ENCODE measurements around the gene DZIP1L.
"Not testable (repeated sequence)": the region's sequence is repeated elsewhere in the genome, so short reads cannot be mapped to it uniquely, and the experiment has no call there.

The DZIP1L gene, protein sequence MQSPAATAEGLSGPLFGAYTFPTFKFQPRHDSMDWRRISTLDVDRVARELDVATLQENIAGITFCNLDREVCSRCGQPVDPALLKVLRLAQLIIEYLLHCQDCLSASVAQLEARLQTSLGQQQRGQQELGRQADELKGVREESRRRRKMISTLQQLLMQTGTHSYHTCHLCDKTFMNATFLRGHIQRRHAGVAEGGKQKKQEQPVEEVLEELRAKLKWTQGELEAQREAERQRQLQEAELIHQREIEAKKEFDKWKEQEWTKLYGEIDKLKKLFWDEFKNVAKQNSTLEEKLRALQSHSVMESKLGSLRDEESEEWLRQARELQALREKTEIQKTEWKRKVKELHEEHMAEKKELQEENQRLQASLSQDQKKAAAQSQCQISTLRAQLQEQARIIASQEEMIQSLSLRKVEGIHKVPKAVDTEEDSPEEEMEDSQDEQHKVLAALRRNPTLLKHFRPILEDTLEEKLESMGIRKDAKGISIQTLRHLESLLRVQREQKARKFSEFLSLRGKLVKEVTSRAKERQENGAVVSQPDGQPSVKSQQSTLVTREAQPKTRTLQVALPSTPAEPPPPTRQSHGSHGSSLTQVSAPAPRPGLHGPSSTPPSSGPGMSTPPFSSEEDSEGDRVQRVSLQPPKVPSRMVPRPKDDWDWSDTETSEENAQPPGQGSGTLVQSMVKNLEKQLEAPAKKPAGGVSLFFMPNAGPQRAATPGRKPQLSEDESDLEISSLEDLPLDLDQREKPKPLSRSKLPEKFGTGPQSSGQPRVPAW

DNA sequence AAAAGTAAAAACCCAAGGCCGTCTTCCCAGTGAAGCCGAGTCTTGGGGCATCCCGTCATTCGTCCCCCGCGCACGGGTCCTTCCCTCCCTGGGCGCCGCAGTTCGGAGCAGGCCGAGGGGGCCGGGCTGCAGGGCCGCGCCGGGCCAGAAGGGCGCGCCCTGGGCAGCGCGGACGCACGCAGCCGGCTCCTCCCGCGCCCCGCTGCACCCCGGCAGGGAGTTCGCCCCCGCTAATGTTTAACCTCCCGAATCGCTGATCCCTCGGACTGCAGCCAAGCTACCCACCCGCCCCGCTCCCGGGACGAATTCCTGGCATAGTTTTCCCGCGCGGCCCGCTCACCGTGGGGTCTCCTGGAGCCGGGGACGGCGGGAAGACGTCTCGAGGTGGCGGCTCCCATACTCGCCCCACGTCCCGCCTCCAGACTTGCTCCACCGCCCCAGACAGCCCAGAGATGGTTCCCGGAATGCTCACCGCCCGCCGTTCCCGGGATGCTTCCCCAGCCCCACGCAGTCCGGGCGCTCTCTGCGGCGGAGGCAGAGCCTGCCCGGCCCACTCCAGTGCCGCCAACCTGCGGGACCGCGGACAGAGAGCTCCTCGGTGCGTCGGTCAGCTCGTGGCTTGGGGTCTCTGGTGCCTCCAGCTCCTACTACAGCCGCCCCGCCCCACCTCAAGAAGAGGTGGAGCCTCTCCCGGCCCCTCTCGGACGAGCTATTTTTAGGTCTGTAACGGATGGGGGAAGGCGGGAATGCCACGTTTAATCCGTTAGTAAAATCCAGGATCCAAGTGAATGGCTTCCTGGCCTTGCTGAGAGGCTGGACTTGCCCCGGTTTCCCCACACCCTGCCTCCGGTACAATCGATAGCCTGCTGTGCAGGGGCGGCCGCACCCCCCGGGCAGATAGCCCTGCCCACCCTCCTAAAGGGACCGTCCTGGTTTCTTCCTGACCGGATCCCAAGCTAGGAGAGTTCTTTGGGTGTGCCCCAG, at the start of gene DZIP1L:
DZIP1L (minus strand) TSS at position 621 of the 984 bp plus-strand sequence. CDS start 11,637 bp downstream, outside the sequence.
- DNase-seq (ENCODE audit: low read depth): no peak

- no peak for DNase-seq (ENCODE audit: low read depth)
Observed at GRCh38 chr3:138165061-138165460, 49.7 kb upstream of the DZIP1L start.

DNA sequence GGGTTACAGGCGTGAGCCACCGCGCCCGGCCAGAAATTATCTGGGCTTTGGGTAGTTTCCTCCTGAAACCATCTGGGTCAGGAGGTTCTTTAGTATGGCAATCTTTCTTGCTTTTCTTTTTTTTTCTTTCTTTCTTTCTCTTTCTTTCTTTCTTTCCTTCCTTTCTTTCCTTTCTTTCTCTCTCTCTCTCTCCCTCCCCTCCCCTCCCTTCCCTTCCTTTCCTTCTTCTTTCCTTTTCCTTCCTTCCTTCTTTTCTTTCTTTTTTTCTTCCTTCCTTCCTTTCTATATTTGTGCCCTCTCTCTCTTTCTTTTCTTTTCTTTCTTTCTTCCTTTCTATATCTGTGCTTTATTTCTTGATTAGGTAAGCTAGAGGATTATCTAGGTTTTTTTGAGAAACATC, 42.3 kb upstream of the DZIP1L start:
- no peak for DNase-seq (ENCODE audit: low read depth)

GRCh38 chr3:138154534-138154933, 39.1 kb upstream of the DZIP1L start:
- DNase-seq (ENCODE audit: low read depth): no peak

GRCh38 chr3:138148503-138148902, 33.1 kb upstream of the DZIP1L start:
- no peak for DNase-seq (ENCODE audit: low read depth)

DNA sequence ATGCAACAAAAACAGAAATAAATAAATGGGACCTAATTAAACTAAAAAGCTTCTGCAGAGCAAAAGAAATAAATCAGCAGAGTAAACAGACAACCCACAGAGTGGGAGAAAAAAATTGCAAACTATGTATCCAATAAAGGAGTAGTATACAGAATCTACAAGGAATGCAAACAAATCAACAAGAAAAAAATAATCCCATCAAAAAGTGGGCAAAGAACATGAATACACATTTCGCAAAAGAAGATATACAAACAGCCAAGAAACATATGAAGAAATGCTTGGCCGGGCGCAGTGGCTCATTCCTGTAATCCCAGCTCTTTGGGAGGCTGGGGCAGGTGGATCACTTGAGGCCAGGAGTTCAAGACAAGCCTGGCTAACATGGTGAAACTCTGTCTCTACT, 26.8 kb upstream of the DZIP1L start:
- not testable (repeated sequence) for DNase-seq (ENCODE audit: low read depth)

GRCh38 chr3:138140940-138141339, 25.5 kb upstream of the DZIP1L start:
- DNase-seq (ENCODE audit: low read depth): no peak

GRCh38 chr3:138139691-138140090, 24.3 kb upstream of the DZIP1L start:
- no peak for DNase-seq (ENCODE audit: low read depth)

DNA sequence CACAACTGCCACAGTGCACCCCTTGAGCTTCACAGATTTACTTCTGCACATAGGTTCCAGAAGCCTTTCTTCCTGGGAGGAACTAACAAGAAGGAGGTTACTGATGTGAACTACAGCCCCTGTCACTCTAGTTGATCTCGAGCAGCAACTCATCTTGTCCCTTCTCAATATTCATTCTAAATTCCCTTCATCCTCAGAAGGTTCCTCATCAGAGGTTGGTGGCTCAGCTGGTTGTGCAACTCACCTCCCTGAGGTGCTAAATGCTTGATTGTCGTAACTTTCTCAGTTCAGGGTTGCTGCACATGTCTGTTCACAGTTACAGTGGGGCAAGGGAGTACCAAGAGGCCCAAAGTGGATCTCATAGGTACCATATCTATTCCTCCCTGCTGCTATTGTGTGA, 22.5 kb upstream of the DZIP1L start:
- DNase-seq (ENCODE audit: low read depth): no peak

DNA sequence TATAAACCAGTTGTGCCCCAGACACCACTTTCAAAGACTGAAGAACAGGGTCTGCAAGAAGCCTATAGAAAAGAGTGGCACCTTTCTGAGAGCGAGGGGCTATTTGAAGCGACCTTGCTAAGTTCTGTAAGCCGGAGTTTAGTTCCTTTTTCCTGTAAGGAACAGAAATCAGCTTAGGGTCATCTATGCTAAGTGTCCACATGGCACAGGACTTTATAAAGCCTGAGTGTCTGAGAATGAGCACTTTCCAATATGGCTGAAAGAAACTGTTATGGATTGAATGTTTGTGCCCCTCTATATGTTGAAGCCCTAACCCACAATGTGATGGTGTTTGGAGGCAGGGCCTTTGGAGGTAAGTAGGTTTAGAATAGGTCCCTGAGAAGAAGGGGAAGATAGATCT, 20.8 kb upstream of the DZIP1L start:
- no peak for DNase-seq (ENCODE audit: low read depth)

GRCh38 chr3:138135833-138136194, 20.4 kb upstream of the DZIP1L start:
- no peak for DNase-seq (ENCODE audit: low read depth)

DNA sequence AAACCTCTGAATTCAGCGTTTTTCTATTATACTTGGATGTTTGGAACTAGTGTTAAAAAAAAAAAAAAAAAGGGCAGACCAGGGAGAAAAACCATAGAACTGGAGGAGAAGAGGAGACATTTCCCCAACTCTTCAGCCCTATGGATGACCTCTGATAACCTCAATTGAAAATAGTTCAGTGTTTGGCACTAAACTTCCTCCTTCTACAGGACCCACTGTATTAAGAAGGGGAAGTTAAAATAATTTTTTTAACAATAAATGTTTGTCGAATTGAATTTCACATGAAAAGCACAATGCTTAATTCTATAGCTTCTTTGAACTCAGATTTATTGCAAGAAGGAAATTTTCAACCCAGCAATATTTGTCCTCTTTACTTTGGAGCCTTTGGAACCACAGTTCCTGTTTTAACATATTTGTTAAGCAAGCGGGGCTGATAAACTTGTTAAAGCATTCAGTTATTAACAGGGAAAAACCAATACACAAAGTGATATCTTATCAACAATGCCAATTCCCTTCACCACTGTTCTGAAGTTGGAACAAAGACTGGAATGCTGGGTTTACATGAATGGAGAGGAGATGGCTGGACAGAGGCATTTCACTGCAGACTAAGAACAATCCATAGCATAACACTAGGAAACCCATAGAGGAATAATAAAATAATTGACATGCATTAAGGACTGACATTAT, 19.9 kb upstream of the DZIP1L start:
- DNase-seq (ENCODE audit: low read depth): no peak

DNA sequence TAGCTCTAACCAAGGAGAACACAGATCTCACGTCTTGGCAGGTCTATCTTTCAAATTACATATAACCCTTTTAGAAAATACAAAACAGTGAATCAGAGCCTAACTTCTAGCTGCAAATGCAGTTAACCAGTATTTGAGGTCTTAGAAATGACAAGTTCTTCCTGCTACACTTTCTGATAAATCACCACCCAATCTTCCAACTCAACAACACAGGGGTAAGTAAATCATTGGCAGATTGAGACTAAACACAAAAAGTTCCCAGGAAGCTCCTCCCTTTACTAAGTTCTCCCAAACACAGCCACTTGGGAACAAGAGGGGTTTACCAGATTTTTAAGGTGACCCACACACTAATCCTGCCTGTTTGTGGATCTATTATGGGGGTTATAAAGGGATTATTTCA, 16.8 kb upstream of the DZIP1L start, which contains the start of gene A4GNT:
A4GNT (minus strand) TSS at position 152 of the 400 bp plus-strand sequence. CDS start 1,134 bp downstream, outside the sequence.
- no peak for DNase-seq (ENCODE audit: low read depth)

GRCh38 chr3:138127636-138128365, 12.4 kb upstream of the DZIP1L start:
- no peak for DNase-seq (ENCODE audit: low read depth)

DNA sequence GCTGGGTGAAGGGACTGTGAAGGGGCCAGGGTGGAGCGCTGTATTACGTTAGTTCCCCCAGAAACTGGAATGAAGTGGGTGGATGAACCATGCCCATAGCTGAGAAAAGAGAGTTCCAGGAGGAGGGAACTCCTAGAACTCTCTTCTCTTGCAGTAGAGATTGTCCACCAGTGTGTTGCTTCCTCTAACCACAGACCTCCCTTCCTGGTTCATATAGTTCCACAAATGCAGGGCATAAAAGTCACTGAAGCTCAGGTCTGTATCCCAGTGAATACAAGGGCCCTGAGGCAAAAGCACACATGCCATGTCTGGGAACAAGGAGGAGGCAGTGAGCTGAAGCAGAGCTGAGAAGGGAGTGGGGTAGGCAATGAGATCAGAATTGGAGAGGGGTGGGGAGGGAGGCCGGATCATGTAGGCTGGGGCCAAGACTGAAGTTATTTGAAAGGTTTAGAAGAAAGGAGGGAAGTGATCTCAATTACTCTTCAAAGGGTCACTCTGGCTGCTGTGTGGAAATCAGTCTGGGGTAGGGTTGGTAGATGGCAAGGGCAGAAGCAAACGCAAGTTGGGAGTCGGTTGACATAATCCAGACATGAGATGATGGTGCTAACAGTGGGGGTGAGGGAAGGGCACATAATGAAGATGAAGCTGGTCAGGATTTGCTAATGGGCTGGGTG, 10.3 kb upstream of the DZIP1L start:
- no peak for DNase-seq (ENCODE audit: low read depth)

DNA sequence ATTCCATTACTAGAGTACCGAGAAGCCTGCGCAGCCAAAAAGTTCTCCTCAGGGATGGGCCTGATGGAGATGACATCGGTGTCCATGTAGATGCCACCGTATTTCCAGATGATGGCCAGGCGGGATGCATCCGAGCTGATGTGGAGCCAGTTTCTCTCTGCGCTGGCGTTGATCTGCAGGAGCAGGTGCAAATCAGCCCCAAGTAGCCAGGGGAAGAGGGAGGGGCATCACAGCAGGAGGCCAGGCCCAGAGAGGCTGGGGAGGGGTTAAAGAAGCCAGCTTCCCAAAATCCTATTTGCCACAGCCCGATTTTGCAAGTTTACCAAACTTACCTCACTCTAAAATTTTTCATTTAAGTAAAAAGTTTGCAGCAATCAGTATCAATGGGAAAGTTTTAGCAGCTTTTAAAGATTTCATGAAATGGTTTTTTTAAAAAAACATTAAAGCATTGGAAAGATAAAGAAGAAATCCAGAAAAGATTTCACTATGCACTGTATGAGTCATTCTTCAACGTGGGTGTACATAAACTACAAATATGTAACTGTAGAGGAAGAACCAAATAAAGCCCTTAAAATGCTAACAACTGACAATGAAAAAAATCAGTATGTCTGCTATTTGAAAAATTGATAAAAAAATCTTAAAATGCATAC, 9.4 kb upstream of the DZIP1L start:
- DNase-seq (ENCODE audit: low read depth): no peak

GRCh38 chr3:138124188-138124587, 8.8 kb upstream of the DZIP1L start:
- no peak for DNase-seq (ENCODE audit: low read depth)

GRCh38 chr3:138119423-138119766, 4.0 kb upstream of the DZIP1L start:
- DNase-seq (ENCODE audit: low read depth): no peak

DNA sequence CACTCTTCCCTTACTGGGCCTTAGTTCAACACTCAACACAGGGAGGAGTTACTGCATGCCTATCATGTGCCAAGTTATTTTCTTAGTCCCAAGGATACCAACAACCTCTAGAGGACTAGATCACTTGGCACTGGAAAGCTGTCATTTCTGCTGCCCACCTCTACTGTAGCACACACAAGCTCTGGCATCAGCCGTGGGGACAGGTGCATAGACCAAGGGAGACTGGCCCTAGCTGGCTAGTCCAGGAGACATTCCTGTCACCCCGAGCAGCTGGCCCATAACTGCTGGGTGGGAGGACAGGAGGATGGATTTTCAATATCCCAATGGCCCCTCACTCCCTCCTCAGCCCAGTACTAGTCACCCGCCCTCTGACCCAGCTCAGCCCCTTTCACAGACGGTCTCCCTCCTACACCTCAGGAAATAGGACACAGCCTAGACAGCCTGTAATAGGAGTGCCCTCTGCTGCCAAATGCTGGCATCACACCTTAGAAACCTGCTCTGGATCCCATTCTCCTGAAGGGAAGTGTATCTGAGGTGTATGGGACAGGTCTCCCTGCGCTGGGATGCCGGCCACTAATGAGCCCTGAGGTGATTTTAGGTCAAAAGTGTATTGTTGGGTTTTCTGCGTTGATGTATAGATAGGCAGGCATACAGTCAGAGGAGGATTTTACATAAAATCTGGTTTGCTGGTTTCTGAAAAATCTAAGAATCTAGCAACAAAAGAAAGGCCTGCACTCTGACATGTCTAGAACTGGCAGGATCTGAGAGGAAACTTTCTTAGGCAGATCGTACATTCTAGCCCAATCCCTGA, 3.4 kb upstream of the DZIP1L start:
- DNase-seq (ENCODE audit: low read depth): peak; percentile 23

Data from stimulated activated CD8-positive, alpha-beta memory T cell treated with anti-CD3 and anti-CD28 coated beads, Interleukin-12 subunit alpha, Interleukin-12 subunit beta, amount 100 ng/mL, for 1 hour (primary cell).